NCI-H69 (cell line): ENCODE results near the gene ACSS2.
A peak's percentile ranks its signal among the peaks of the same experiment; 100 is the strongest.

ENCODE experiments used
- DNase-seq: peaks from one replicate; lab custom pipeline; 2025; lab: John Stamatoyannopoulos, UW

ACSS2 gene

GRCh38 chr20:34907616-34908469 is 31.4 kb downstream of the ACSS2 start:
- peak; percentile 95 for DNase-seq

GRCh38 chr20:34915131-34915530 is 38.7 kb downstream of the ACSS2 start:
- no peak for DNase-seq

GRCh38 chr20:34915749-34916455 is 39.5 kb downstream of the ACSS2 start:
- DNase-seq, result no peak

GRCh38 chr20:34916774-34917354 is 40.5 kb downstream of the ACSS2 start:
- DNase-seq, result peak; percentile 22

- DNase-seq, result no peak
Observed at GRCh38 chr20:34920055-34920454, 43.6 kb downstream of the ACSS2 start.

- DNase-seq, result no peak
Observed at GRCh38 chr20:34921436-34921835, 45.0 kb downstream of the ACSS2 start.

GRCh38 chr20:34922654-34923381 is 46.4 kb downstream of the ACSS2 start:
- no peak for DNase-seq

GRCh38 chr20:34923414-34923813 is 47.0 kb downstream of the ACSS2 start:
- DNase-seq, result no peak

GRCh38 chr20:34925341-34925740 is 48.9 kb downstream of the ACSS2 start:
- no peak for DNase-seq

- no peak for DNase-seq
Observed at GRCh38 chr20:34925981-34926380, 49.6 kb downstream of the ACSS2 start.

GRCh38 chr20:34926581-34926980 is 50.2 kb downstream of the ACSS2 start:
- DNase-seq, result no peak

GRCh38 chr20:34927736-34928135 is 51.3 kb downstream of the ACSS2 start:
- DNase-seq, result peak; percentile 25

GRCh38 chr20:34928411-34928810 is 52.0 kb downstream of the ACSS2 start:
- DNase-seq, result no peak

- no peak for DNase-seq
Observed at GRCh38 chr20:34931771-34932170, 55.4 kb downstream of the ACSS2 start.

- DNase-seq, result peak; percentile 92
Observed at GRCh38 chr20:34938466-34939163, 62.2 kb downstream of the ACSS2 start.

GRCh38 chr20:34940081-34940481 is 63.7 kb downstream of the ACSS2 start:
- DNase-seq, result no peak

- DNase-seq, result no peak
Observed at GRCh38 chr20:34941226-34941625, 64.8 kb downstream of the ACSS2 start.

- no peak for DNase-seq
Observed at GRCh38 chr20:34942301-34942700, 65.9 kb downstream of the ACSS2 start.

GRCh38 chr20:34943808-34944567 is 67.6 kb downstream of the ACSS2 start:
- DNase-seq, result peak; percentile 50

GRCh38 chr20:34945315-34946077 is 69.1 kb downstream of the ACSS2 start:
- DNase-seq, result no peak
